ENCODE data around the gene CDHR2. TPM values are rescaled to one million over a fixed set of nuclear protein-coding genes. Genes with fewer than 3 reads are reported as not detected.

The CDHR2 gene
- total RNA-seq, 1 donor = under 0.01 TPM

GRCh38 chr5:176521699-176522263 lies 27.4 kb upstream of the CDHR2 start:
- no peak for DNase-seq (ENCODE audit: insufficient read length, low spot score, missing footprints)
- H3K4me3 ChIP-seq (ENCODE audit: insufficient read depth, low read length) = no peak overlapping the region
- H2AFZ ChIP-seq (ENCODE audit: low read length) = no peak overlapping the region
- H3K27me3 ChIP-seq (ENCODE audit: insufficient read depth, low read length) = no peaks in the 10 kb centered on the region
- H3K4me1 ChIP-seq (ENCODE audit: insufficient read depth, low read length) = no peaks in the 10 kb centered on the region
- no peak for TF ChIP-seq CTCF (IDR thresholded peaks at IDR 0.05; ENCODE audit: extremely low read depth, low read depth, low read length)
- H3K36me3 ChIP-seq (ENCODE audit: insufficient read depth, low read length) = no peaks in the 10 kb centered on the region
- no peak overlapping the region for H3K4me2 ChIP-seq (ENCODE audit: insufficient read depth, low read length)
- no peaks in the 10 kb centered on the region for H3K79me2 ChIP-seq (ENCODE audit: insufficient read depth, low read length)
- no peaks in the 10 kb centered on the region for H4K20me1 ChIP-seq (ENCODE audit: insufficient read depth, low read length)
- no peaks in the 10 kb centered on the region for H3K9me3 ChIP-seq (ENCODE audit: low read depth, low read length)
- no peak overlapping the region for H3K27ac ChIP-seq (ENCODE audit: low read depth, low read length)

GRCh38 chr5:176524138-176524537 lies 25.0 kb upstream of the CDHR2 start:
- Histone ChIP-seq H3K9me3 (ENCODE audit: low read depth, low read length) (no peaks in the 10 kb centered on the region), H3K27me3 (ENCODE audit: insufficient read depth, low read length) (no peaks in the 10 kb centered on the region), H3K27ac (ENCODE audit: low read depth, low read length) (no peak overlapping the region), H3K4me1 (ENCODE audit: insufficient read depth, low read length) (no peaks in the 10 kb centered on the region), H3K36me3 (ENCODE audit: insufficient read depth, low read length) (peaks cover 15% of the 10 kb centered on the region), H3K4me3 (ENCODE audit: insufficient read depth, low read length) (no peak overlapping the region), H3K4me2 (ENCODE audit: insufficient read depth, low read length) (no peak overlapping the region), H2AFZ (ENCODE audit: low read length) (no peak overlapping the region), H4K20me1 (ENCODE audit: insufficient read depth, low read length) (no peaks in the 10 kb centered on the region), H3K79me2 (ENCODE audit: insufficient read depth, low read length) (no peaks in the 10 kb centered on the region)
- no peak for DNase-seq (ENCODE audit: insufficient read length, low spot score, missing footprints)
- no peak for TF ChIP-seq CTCF (IDR thresholded peaks at IDR 0.05; ENCODE audit: extremely low read depth, low read depth, low read length)

GRCh38 chr5:176524987-176525386 lies 24.2 kb upstream of the CDHR2 start:
- Histone ChIP-seq H3K79me2 (ENCODE audit: insufficient read depth, low read length) (no peaks in the 10 kb centered on the region), H3K27me3 (ENCODE audit: insufficient read depth, low read length) (no peaks in the 10 kb centered on the region), H3K9me3 (ENCODE audit: low read depth, low read length) (no peaks in the 10 kb centered on the region), H3K4me3 (ENCODE audit: insufficient read depth, low read length) (no peak overlapping the region), H3K4me1 (ENCODE audit: insufficient read depth, low read length) (no peaks in the 10 kb centered on the region), H2AFZ (ENCODE audit: low read length) (no peak overlapping the region), H3K27ac (ENCODE audit: low read depth, low read length) (no peak overlapping the region), H3K36me3 (ENCODE audit: insufficient read depth, low read length) (peaks cover 19% of the 10 kb centered on the region), H4K20me1 (ENCODE audit: insufficient read depth, low read length) (no peaks in the 10 kb centered on the region), H3K4me2 (ENCODE audit: insufficient read depth, low read length) (no peak overlapping the region)
- no peak for DNase-seq (ENCODE audit: insufficient read length, low spot score, missing footprints)
- TF ChIP-seq CTCF (IDR thresholded peaks at IDR 0.05; ENCODE audit: extremely low read depth, low read depth, low read length) = no peak

GRCh38 chr5:176525677-176526076 lies 23.5 kb upstream of the CDHR2 start:
- no peak overlapping the region for H3K27ac ChIP-seq (ENCODE audit: low read depth, low read length)
- H4K20me1 ChIP-seq (ENCODE audit: insufficient read depth, low read length) = no peaks in the 10 kb centered on the region
- no peak for TF ChIP-seq CTCF (IDR thresholded peaks at IDR 0.05; ENCODE audit: extremely low read depth, low read depth, low read length)
- H3K9me3 ChIP-seq (ENCODE audit: low read depth, low read length) = no peaks in the 10 kb centered on the region
- H3K4me1 ChIP-seq (ENCODE audit: insufficient read depth, low read length) = no peaks in the 10 kb centered on the region
- no peaks in the 10 kb centered on the region for H3K79me2 ChIP-seq (ENCODE audit: insufficient read depth, low read length)
- H3K36me3 ChIP-seq (ENCODE audit: insufficient read depth, low read length) = peaks cover 19% of the 10 kb centered on the region
- no peak for DNase-seq (ENCODE audit: insufficient read length, low spot score, missing footprints)
- no peak overlapping the region for H3K4me2 ChIP-seq (ENCODE audit: insufficient read depth, low read length)
- no peaks in the 10 kb centered on the region for H3K27me3 ChIP-seq (ENCODE audit: insufficient read depth, low read length)
- H2AFZ ChIP-seq (ENCODE audit: low read length) = no peak overlapping the region
- no peak overlapping the region for H3K4me3 ChIP-seq (ENCODE audit: insufficient read depth, low read length)

Measured in osteoblast (primary cell).